K562 (cell line): ENCODE measurements around the gene FN1. TPM values are rescaled to one million over a fixed set of nuclear protein-coding genes. Genes with fewer than 3 reads are reported as not detected.

Experiments used
- ATAC-seq: fragments of 200-7000 bp; cut with Tn5 transposase; 3 replicates; pipeline ENCODE4 v1.9.1; 2020; ENCODE audit warnings: moderate library complexity
- BruUV-seq: library from RNA; stranded (reverse); fragments of 400-500 nt; replicated peaks from 2 replicates; lab custom pipeline; 2021; lab: Mats Ljungman, UMichigan
- CTCF ChIA-PET: fragments of 300-600 bp; formaldehyde crosslinking; extraction: SDS; loops from one replicate; lab custom pipeline; 2021; ENCODE audit warnings: low intra/inter-chr PET ratio; lab: Yijun Ruan, JAX
- POLR2A ChIA-PET: fragments of 300-600, 350-650 bp; sonication (Branson Sonifier 250); formaldehyde crosslinking; extraction: SDS; loops from one replicate; lab custom pipeline; 2021; ENCODE audit warnings: antibody characterized with exemption, inconsistent platforms; lab: Yijun Ruan, JAX
- DNase-seq, 4 experiments: peaks; one replicate each; pipeline versions ENCODE4 v3.0.0 to v3.0.0-alpha.2; 2011 to 2018; ENCODE audit warnings: low spot score in 3 of 4, mixed read lengths in 3 of 4; ENCODE audit errors: extremely low read depth in 1 of 4
- FAIRE-seq: peaks from 2 replicates; lab custom pipeline; 2011; peaks lifted over from hg19 to GRCh38; lab: Jason Lieb, UNC
- H2AFZ ChIP-seq: 2 replicates; pipeline ENCODE4 v1.6.0; 2011; ENCODE audit warnings: low read depth, low read length, control low read depth, inconsistent platforms
- H3K27ac ChIP-seq: fragments of 200-600 bp; 3 replicates; pipeline ENCODE4 v1.8.0; 2011; ENCODE audit warnings: low read depth, mild to moderate bottlenecking, control low read depth, inconsistent platforms, low read length, moderate library complexity, mixed read lengths; ENCODE audit errors: extremely low read depth
- H3K27me3 ChIP-seq, 2 experiments: fragments of 300-600 bp in 1 of 2; 2 replicates in 1 of 2; 3 replicates in 1 of 2; pipeline versions ENCODE4 v1.6.0 to v1.8.0; 2011; ENCODE audit warnings: inconsistent platforms in 2 of 2, low read length in 2 of 2, mild to moderate bottlenecking in 1 of 2, mixed read lengths in 1 of 2, moderate library complexity in 1 of 2; ENCODE audit not compliant: control insufficient read depth in 2 of 2, insufficient read depth in 2 of 2
- H3K36me3 ChIP-seq: fragments of 300-600 bp; 3 replicates; pipeline ENCODE4 v1.8.0; 2011; ENCODE audit warnings: mild to moderate bottlenecking, low read length, inconsistent platforms; ENCODE audit not compliant: control insufficient read depth, insufficient read depth
- H3K4me1 ChIP-seq, 2 experiments: fragments of 200-600 bp in 1 of 2; replicated peaks in 1 of 2; 2 replicates in 1 of 2; 3 replicates in 1 of 2; pipeline versions ENCODE4 v1.5.1 to v1.8.0; 2011; ENCODE audit warnings: inconsistent platforms in 2 of 2, low read length in 2 of 2, mild to moderate bottlenecking in 1 of 2, mixed read lengths in 1 of 2, moderate library complexity in 1 of 2; ENCODE audit not compliant: control insufficient read depth in 2 of 2, insufficient read depth in 2 of 2
- H3K4me2 ChIP-seq: 2 replicates; pipeline ENCODE4 v1.6.1; 2011; ENCODE audit warnings: low read length, control low read depth, inconsistent platforms, mixed read lengths; ENCODE audit not compliant: insufficient read depth
- H3K4me3 ChIP-seq: fragments of 200-600 bp; sonication (generic), shearing (Covaris generic); 2 replicates; pipeline ENCODE4 v1.5.1; 2016; ENCODE audit warnings: control low read depth, inconsistent platforms
- H3K79me2 ChIP-seq: fragments of 200-600 bp; 3 replicates; pipeline ENCODE4 v1.8.0; 2011; ENCODE audit warnings: low read length, inconsistent platforms; ENCODE audit not compliant: control insufficient read depth, insufficient read depth
- H3K9ac ChIP-seq, 2 experiments: 2 replicates each; pipeline versions ENCODE4 v1.6.0 to v1.6.1; 2011; ENCODE audit warnings: low read depth in 2 of 2, low read length in 2 of 2, control low read depth in 1 of 2, inconsistent platforms in 1 of 2, mild to moderate bottlenecking in 1 of 2, mixed read lengths in 1 of 2; ENCODE audit not compliant: insufficient read depth in 1 of 2
- H3K9me1 ChIP-seq: one replicate; pipeline ENCODE4 v1.6.0; 2011; ENCODE audit warnings: inconsistent platforms, mild to moderate bottlenecking, low read length, moderate library complexity; ENCODE audit not compliant: control insufficient read depth, insufficient read depth
- H3K9me3 ChIP-seq: replicated peaks from 2 replicates; pipeline ENCODE4 v1.5.1; 2011; ENCODE audit warnings: low read depth, low read length, inconsistent platforms; ENCODE audit not compliant: control insufficient read depth, insufficient read depth
- H4K20me1 ChIP-seq: replicated peaks from 2 replicates; pipeline ENCODE4 v1.6.1; 2011; ENCODE audit warnings: low read length, inconsistent platforms, mixed read lengths; ENCODE audit not compliant: control insufficient read depth, insufficient read depth
- CEBPB ChIP-seq: fragments of 450-650 bp; IDR thresholded peaks from 2 replicates; pipeline ENCODE4 v1.6.1; 2016; ENCODE audit warnings: missing genetic modification characterization, missing compliant biosample characterization
- HDAC6 ChIP-seq: IDR thresholded peaks from 2 replicates; pipeline ENCODE4 v1.6.1; 2012; ENCODE audit warnings: low read depth, mild to moderate bottlenecking, control low read depth, inconsistent platforms, low read length, moderate library complexity
- MCM3 ChIP-seq: fragments of 450-650 bp; IDR thresholded peaks from 2 replicates; pipeline ENCODE4 v1.6.1; 2016
- NR1H2 ChIP-seq: sonication (generic); formaldehyde crosslinking; IDR thresholded peaks from 2 replicates; pipeline ENCODE4 v1.4.0; 2020; ENCODE audit warnings: mild to moderate bottlenecking, missing genetic modification reagents
- RBM39 ChIP-seq: fragments of 200-400 bp; formaldehyde crosslinking; optimal IDR thresholded peaks from 2 replicates; pipeline ENCODE3; 2018; ENCODE audit warnings: low read depth, low read length
- STAT5A ChIP-seq: IDR thresholded peaks from 2 replicates; pipeline ENCODE4 v1.6.1; 2012; ENCODE audit warnings: low read length, inconsistent platforms, borderline replicate concordance
- ZNF316 ChIP-seq: fragments of 450-650 bp; IDR thresholded peaks from 2 replicates; pipeline ENCODE4 v1.6.1; 2016
- WGBS: fragments of 100-300 bp; shearing (Covaris generic); methylation state at CpG from one replicate; pipeline ENCODE4 v1.1.6; 2016; ENCODE audit warnings: low coverage, mixed read lengths; ENCODE audit not compliant: insufficient coverage; ENCODE audit errors: missing lambda C conversion rate; 5-methylcytosine and 5-hydroxymethylcytosine counted together
- in situ Hi-C: fragments of 300-500 bp; cut with MboI; formaldehyde crosslinking; loops from 4 replicates; pipeline ENCODE4 v1.15.0; 2018; ENCODE audit warnings: inconsistent platforms, mixed read lengths
- intact Hi-C: fragments of 100-400 bp; cut with micrococcal nuclease; formaldehyde crosslinking; loops from 2 replicates; pipeline ENCODE4 v1.14.2; 2022
- polyA plus RNA-seq, 8 experiments: library from polyadenylated mRNA; depleted of rRNA in 4 of 8; stranded (reverse) in 5 of 8; unstranded in 3 of 8; fragments of >200 nt; fragmentation: Nextera tagmentation in 2 of 8; fragmentation: Illumina TruSeq in 1 of 8; extraction: Ambion mirVana in 2 of 8; extraction: Trizol in 1 of 8; gene quantifications; 2 replicates each; pipeline versions ENCODE4 v1.2.1 to v1.2.3, GENCODE V29; 2011 to 2014; ENCODE audit warnings: inconsistent platforms in 1 of 8, missing spikeins in 1 of 8
- total RNA-seq, 7 experiments: library from RNA; depleted of rRNA in 6 of 7; stranded (reverse); fragments of >200 nt in 6 of 7; fragmentation: Illumina TruSeq in 2 of 7; extraction: Trizol in 2 of 7; gene quantifications; 2 replicates each; pipeline versions ENCODE4 v1.2.1 to v1.2.3, GENCODE V29; 2011 to 2021; ENCODE audit warnings: low replicate concordance in 1 of 7

FN1 gene
- total and polyA plus RNA-seq, 9 of the 15 experiments (the other 6 are each of a cell fraction or from before 2014, with no cell fraction given): 7.4 to 19.1 (median 11.2) TPM

DNA sequence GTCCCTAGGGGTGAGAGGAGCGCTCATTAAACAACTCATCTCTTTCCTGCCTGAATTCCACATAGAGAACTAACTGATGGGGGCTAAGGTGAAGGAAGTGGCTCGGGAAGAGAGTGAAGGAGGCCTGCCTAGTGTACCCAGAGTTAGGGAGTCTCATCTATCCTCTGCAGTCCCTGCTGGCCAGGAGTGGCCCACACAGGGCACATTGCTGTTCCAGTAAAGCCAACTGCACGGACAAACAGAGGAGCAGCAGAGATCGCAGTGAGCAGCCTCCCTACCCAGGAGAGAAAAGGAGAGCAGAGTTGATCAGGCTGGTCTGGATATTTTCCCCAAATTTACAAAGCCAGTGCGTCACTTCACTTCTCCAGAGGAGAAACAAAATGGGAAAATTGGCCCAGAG, 16.9 kb upstream of the FN1 start:
- H3K27ac ChIP-seq: no peak overlapping the region
- peak in 2 of 4 experiments; percentile 9 to 13 for DNase-seq
- in situ Hi-C loops: loop anchor here (10.0 kb wide), 1 partner anchor 462 kb away; no protein-coding TSS in a partner anchor
- TF ChIP-seq HDAC6 (no peak), RBM39 (no peak), STAT5A (no peak), MCM3 (no peak)
- TF ChIP-seq, all 486 proteins: peak for 0
- H3K36me3 ChIP-seq: no peaks in the 10 kb centered on the region
- 0 out of 2 replicates have a peak overlapping the region, but pooled peaks have one; percentile 44 for H2AFZ ChIP-seq
- no peaks in the 10 kb centered on the region for H3K9me1 ChIP-seq
- no peak overlapping the region for H3K4me2 ChIP-seq
- 56% methylated on average over 5 of the region's 5 CpGs for WGBS
- no peaks in the 10 kb centered on the region for H3K9me3 ChIP-seq
- H3K9ac ChIP-seq: no peak overlapping the region
- H3K27me3 ChIP-seq: no peaks in the 10 kb centered on the region
- ChIA-PET POLR2A (no interaction called here), CTCF (no interaction called here)
- FAIRE-seq (no peak), ATAC-seq (peak; percentile 87)
- no peaks in the 10 kb centered on the region for H4K20me1 ChIP-seq
- no peaks in the 10 kb centered on the region for H3K4me1 ChIP-seq
- H3K4me3 ChIP-seq: no peak overlapping the region
- H3K79me2 ChIP-seq: no peaks in the 10 kb centered on the region
- BruUV-seq: no TSS peak
- intact Hi-C loops: loop anchor here (5.0 to 10.0 kb wide), 2 partner anchors 170 to 262 kb away; no protein-coding TSS in a partner anchor

DNA sequence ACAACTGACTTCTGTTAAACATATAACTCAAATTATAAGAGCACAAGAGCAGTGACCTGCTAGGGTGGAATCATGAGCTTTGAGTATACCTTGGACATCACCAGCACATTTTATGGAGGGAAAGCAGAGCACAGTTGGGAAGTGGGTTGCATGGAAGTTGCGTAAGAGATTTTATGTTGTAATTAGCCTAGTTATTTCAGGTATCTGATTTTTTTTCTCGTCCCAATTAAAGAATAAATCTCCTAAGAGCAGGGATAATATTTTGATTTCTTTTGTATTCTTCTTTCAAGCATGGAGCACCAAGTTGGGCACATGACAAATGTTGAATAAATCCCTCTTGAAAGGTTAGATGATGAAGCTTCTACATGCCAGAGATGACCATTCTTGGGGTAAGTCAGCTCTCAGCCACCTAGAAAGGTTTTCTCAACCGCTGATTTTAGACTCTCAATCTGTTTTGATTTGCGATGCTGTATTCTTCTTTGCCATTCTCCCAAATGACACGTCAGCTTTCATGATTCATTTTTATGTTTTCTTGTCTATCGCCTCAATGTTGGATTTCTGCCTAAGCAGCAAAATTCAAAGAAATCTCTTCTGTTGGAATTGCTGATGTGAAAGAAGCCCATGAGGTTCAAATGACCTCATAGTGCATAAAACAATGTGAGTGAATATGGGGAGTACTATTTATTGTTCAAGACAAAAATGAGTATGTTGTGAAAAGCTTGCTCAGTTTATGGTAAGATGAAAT, 15.3 kb upstream of the FN1 start:
- Histone ChIP-seq H3K4me3 (no peak overlapping the region), H3K36me3 (no peaks in the 10 kb centered on the region), H3K4me1 (no peaks in the 10 kb centered on the region), H3K9me1 (no peaks in the 10 kb centered on the region), H3K79me2 (no peaks in the 10 kb centered on the region), H3K9me3 (no peaks in the 10 kb centered on the region), H4K20me1 (no peaks in the 10 kb centered on the region), H3K4me2 (no peak overlapping the region), H3K9ac (no peak overlapping the region), H3K27me3 (no peaks in the 10 kb centered on the region), H3K27ac (no peak overlapping the region), H2AFZ (no peak overlapping the region)
- FAIRE-seq: no peak
- peak; percentile 50; the same call in 1 of the 2 replicates for TF ChIP-seq CEBPB
- TF ChIP-seq ZNF316: peak; percentile 47; the same call in 1 of the 2 replicates
- no peak for TF ChIP-seq NR1H2 (CRISPR knock-in tag)
- ATAC-seq: no peak
- in situ Hi-C loops: loop anchor here (10.0 kb wide), 1 partner anchor 464 kb away; no protein-coding TSS in a partner anchor
- no TSS peak for BruUV-seq
- CTCF ChIA-PET: no interaction called here
- DNase-seq: no peak
- 64% methylated on average over 6 of the region's 6 CpGs for WGBS
- intact Hi-C loops: loop anchor here (5.0 to 10.0 kb wide), 2 partner anchors 171 to 264 kb away; no protein-coding TSS in a partner anchor
- POLR2A ChIA-PET: no interaction called here
